Left cardiac atrium (tissue), 4 donors: Measurements from ENCODE around the gene NPHS2. TPM values are rescaled to one million over a fixed set of nuclear protein-coding genes. Genes with fewer than 3 reads are reported as not detected.

Experiments
- ATAC-seq, 2 donors: fragments of 200-7000 bp; cut with Tn5 transposase; one replicate each; pipeline ENCODE4 v1.9.1; 2020; ENCODE audit warnings: mild to moderate bottlenecking in 2 of 2, moderate library complexity in 2 of 2
- DNase-seq: peaks from one replicate; pipeline ENCODE4 v3.0.0-alpha.2; 2020
- intact Hi-C, 2 donors: fragments of 100-400 bp; cut with DNase I; formaldehyde crosslinking; loops; one replicate each; pipeline versions ENCODE4 v1.14.1 to v1.15.1; 2022 to 2023
- long read RNA-seq: library from polyadenylated mRNA; unstranded; transcript quantifications from one replicate; pipeline ENCODE4 v2.0.0, GENCODE V29; 2021
- total RNA-seq, 2 donors: library from RNA; stranded (reverse); fragmentation: NEBNext Ultra II Directional; extraction: Animal tissue kit (Norgen Biotek cat#: 25700); gene quantifications; one replicate each; pipeline ENCODE4 v1.2.1, GENCODE V29; 2021
- donor health status: DM: no; HTN: yes; CAD: no.
- donor health status: DM: no; HTN: yes; CAD: no; lungs with severe emphysema.
- donor health status: DM: yes; HTN: yes; CAD: no.
- donor health status: Dilated cardiomyopathy.

Gene NPHS2
- total RNA-seq = not detected
- long read RNA-seq = 0 reads

- intact Hi-C loops = no loop called here
- peak in 1 of 2 donors; percentile 11 for ATAC-seq
- DNase-seq = no peak
Measured at GRCh38 chr1:179575497-179576314, at the start of gene NPHS2. Gene NPHS2, minus strand, starts transcription at chr1:179575948. Its CDS starts 84 bp downstream, at chr1:179575864.

- intact Hi-C loops = no loop called here
- DNase-seq (no peak), ATAC-seq (no peak)
Measured at GRCh38 chr1:179612361-179612760, 36.6 kb upstream of the NPHS2 start.

- no peak for ATAC-seq
- no peak for DNase-seq
- intact Hi-C loops = no loop called here
Measured at GRCh38 chr1:179601093-179601492, 25.3 kb upstream of the NPHS2 start.

GRCh38 chr1:179599623-179600249 lies 24.0 kb upstream of the NPHS2 start:
- DNase-seq (no peak), ATAC-seq (no peak)
- intact Hi-C loops = no loop called here

- DNase-seq = no peak
- no peak for ATAC-seq
- intact Hi-C loops = no loop called here
Measured at GRCh38 chr1:179598631-179599030, 22.9 kb upstream of the NPHS2 start.

GRCh38 chr1:179591592-179592580 lies 16.1 kb upstream of the NPHS2 start, which contains the start of gene TDRD5:
Gene TDRD5, plus strand, starts transcription at chr1:179591832. Its CDS starts 784 bp downstream, at chr1:179592616.
- peak in 1 of 2 donors; percentile 45 for ATAC-seq
- intact Hi-C loops = no loop called here
- no peak for DNase-seq

- DNase-seq (no peak), ATAC-seq (no peak)
- intact Hi-C loops = no loop called here
Measured at GRCh38 chr1:179591253-179591591, 15.5 kb upstream of the NPHS2 start.

GRCh38 chr1:179590671-179591070 lies 14.9 kb upstream of the NPHS2 start:
- DNase-seq (no peak), ATAC-seq (no peak)
- intact Hi-C loops = no loop called here

GRCh38 chr1:179589509-179589908 lies 13.8 kb upstream of the NPHS2 start:
- intact Hi-C loops = no loop called here
- DNase-seq (no peak), ATAC-seq (no peak)

GRCh38 chr1:179588425-179589024 lies 12.8 kb upstream of the NPHS2 start:
- intact Hi-C loops = no loop called here
- no peak for DNase-seq
- no peak for ATAC-seq

- intact Hi-C loops = no loop called here
- ATAC-seq (no peak), DNase-seq (no peak)
Measured at GRCh38 chr1:179587336-179587735, 11.6 kb upstream of the NPHS2 start.

GRCh38 chr1:179586107-179586823 lies 10.5 kb upstream of the NPHS2 start:
- ATAC-seq = peak; percentile 87 to 89
- peak; percentile 68 for DNase-seq
- intact Hi-C loops = no loop called here

GRCh38 chr1:179583771-179584320 lies 8.1 kb upstream of the NPHS2 start:
- intact Hi-C loops = no loop called here
- DNase-seq (no peak), ATAC-seq (no peak)

- DNase-seq (no peak), ATAC-seq (no peak)
- intact Hi-C loops = no loop called here
Measured at GRCh38 chr1:179576509-179576908, 761 bp upstream of the NPHS2 start.

GRCh38 chr1:179558078-179558477 lies 17.7 kb downstream of the NPHS2 start:
- DNase-seq (no peak), ATAC-seq (no peak)
- intact Hi-C loops = no loop called here

GRCh38 chr1:179554427-179554826 lies 21.3 kb downstream of the NPHS2 start:
- DNase-seq = no peak
- ATAC-seq = no peak
- intact Hi-C loops = no loop called here

GRCh38 chr1:179550746-179551682 lies 24.7 kb downstream of the NPHS2 start:
- DNase-seq (no peak), ATAC-seq (peak in 1 of 2 donors; percentile 53)
- intact Hi-C loops = no loop called here
